H54 (cell line): ENCODE data around the gene LRMDA.

Source experiments
- DNase-seq: peaks from one replicate; pipeline ENCODE4 v3.0.0; 2011; ENCODE audit warnings: low spot score, mixed read lengths; ENCODE audit not compliant: insufficient read length
- FAIRE-seq: peaks from 3 replicates; lab custom pipeline; 2011; peaks lifted over from hg19 to GRCh38; lab: Jason Lieb, UNC
- POLR2A ChIP-seq: IDR thresholded peaks from 2 replicates; pipeline ENCODE4 v1.6.1; 2011; ENCODE audit warnings: low read depth, mild to moderate bottlenecking, low read length

Gene LRMDA

GRCh38 chr10:76086170-76086760 lies 654.8 kb downstream of the LRMDA start:
- DNase-seq (no peak), FAIRE-seq (no peak)
- no peak for TF ChIP-seq POLR2A

GRCh38 chr10:76086761-76087639 lies 655.6 kb downstream of the LRMDA start:
- no peak for FAIRE-seq
- TF ChIP-seq POLR2A, result no peak
- peak; percentile 48 for DNase-seq

GRCh38 chr10:76088008-76088407 lies 656.6 kb downstream of the LRMDA start:
- DNase-seq (no peak), FAIRE-seq (no peak)
- TF ChIP-seq POLR2A, result no peak

GRCh38 chr10:76088980-76089379 lies 657.6 kb downstream of the LRMDA start:
- DNase-seq, result no peak
- FAIRE-seq, result no peak
- TF ChIP-seq POLR2A, result no peak

- TF ChIP-seq POLR2A, result no peak
- DNase-seq (no peak), FAIRE-seq (no peak)
Observed at GRCh38 chr10:76089556-76090180, 658.2 kb downstream of the LRMDA start.

- DNase-seq, result no peak
- TF ChIP-seq POLR2A, result no peak
- FAIRE-seq, result no peak
Observed at GRCh38 chr10:76091926-76092325, 660.5 kb downstream of the LRMDA start.

GRCh38 chr10:76106611-76107010 lies 675.2 kb downstream of the LRMDA start:
- DNase-seq, result no peak
- no peak for FAIRE-seq
- no peak for TF ChIP-seq POLR2A

GRCh38 chr10:76108563-76109359 lies 677.3 kb downstream of the LRMDA start:
- DNase-seq (no peak), FAIRE-seq (no peak)
- no peak for TF ChIP-seq POLR2A

GRCh38 chr10:76111404-76111803 lies 680.0 kb downstream of the LRMDA start:
- FAIRE-seq (no peak), DNase-seq (no peak)
- no peak for TF ChIP-seq POLR2A

GRCh38 chr10:76111986-76112825 lies 680.8 kb downstream of the LRMDA start:
- no peak for TF ChIP-seq POLR2A
- no peak for FAIRE-seq
- DNase-seq, result no peak

- FAIRE-seq, result no peak
- no peak for DNase-seq
- TF ChIP-seq POLR2A, result no peak
Observed at GRCh38 chr10:76112826-76113150, 681.4 kb downstream of the LRMDA start.

GRCh38 chr10:76113952-76114351 lies 682.5 kb downstream of the LRMDA start:
- no peak for FAIRE-seq
- no peak for TF ChIP-seq POLR2A
- no peak for DNase-seq

GRCh38 chr10:76114581-76115001 lies 683.2 kb downstream of the LRMDA start:
- DNase-seq, result no peak

GRCh38 chr10:76115131-76115470 lies 683.7 kb downstream of the LRMDA start:
- DNase-seq, result no peak
- TF ChIP-seq POLR2A, result no peak
- FAIRE-seq, result no peak

More at GRCh38 chr10:76114581-76115001, 683.2 kb downstream of the LRMDA start:
- no peak for FAIRE-seq
- no peak for TF ChIP-seq POLR2A
